OCI-LY7 (cell line): ENCODE data around the gene MAP2K5.

Experiments
- EZH2phosphoT487 ChIP-seq: fragments of 200-600 bp; sonication (generic); IDR thresholded peaks from 2 replicates; pipeline ENCODE4 v1.6.1; 2018; ENCODE audit warnings: low read depth, borderline replicate concordance, mild to moderate bottlenecking, mixed run types, antibody characterized with exemption, low read length, moderate library complexity, mixed read lengths
- TF ChIP-seq, protein P1 (sequence below): fragments of 200-600 bp; sonication (generic); conservative IDR thresholded peaks from 2 replicates; pipeline ENCODE4 v1.5.1; 2014; ENCODE audit warnings: mild to moderate bottlenecking, antibody characterized with exemption, low read length, moderate library complexity, mixed read lengths

DNA sequence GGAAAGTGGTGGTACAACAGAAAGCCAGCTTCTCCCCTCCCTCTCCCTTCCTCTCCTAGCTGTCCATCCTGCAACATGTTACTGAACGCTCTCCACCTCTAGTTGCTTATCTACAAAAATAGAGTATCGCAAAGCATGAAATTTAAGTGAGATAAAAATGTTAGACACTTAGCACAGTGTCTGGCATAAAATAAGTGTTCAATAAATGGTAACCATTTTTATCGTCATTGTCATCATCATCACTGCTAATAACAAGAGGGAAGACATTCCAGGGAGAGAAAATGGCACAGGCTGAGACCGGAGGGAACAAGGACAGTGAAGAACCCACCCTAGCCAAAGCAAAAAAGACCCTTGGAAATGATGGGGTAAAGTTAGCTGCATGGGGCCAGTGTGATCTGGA is 244.1 kb downstream of the MAP2K5 start:
- TF ChIP-seq, protein P1, sequence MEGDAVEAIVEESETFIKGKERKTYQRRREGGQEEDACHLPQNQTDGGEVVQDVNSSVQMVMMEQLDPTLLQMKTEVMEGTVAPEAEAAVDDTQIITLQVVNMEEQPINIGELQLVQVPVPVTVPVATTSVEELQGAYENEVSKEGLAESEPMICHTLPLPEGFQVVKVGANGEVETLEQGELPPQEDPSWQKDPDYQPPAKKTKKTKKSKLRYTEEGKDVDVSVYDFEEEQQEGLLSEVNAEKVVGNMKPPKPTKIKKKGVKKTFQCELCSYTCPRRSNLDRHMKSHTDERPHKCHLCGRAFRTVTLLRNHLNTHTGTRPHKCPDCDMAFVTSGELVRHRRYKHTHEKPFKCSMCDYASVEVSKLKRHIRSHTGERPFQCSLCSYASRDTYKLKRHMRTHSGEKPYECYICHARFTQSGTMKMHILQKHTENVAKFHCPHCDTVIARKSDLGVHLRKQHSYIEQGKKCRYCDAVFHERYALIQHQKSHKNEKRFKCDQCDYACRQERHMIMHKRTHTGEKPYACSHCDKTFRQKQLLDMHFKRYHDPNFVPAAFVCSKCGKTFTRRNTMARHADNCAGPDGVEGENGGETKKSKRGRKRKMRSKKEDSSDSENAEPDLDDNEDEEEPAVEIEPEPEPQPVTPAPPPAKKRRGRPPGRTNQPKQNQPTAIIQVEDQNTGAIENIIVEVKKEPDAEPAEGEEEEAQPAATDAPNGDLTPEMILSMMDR, result no peak
- no peak for TF ChIP-seq EZH2phosphoT487
